B cell (primary cell): ENCODE data around the gene CDR2L.

ENCODE experiments used
- CTCF ChIP-seq: fragments of 200-600 bp; IDR thresholded peaks from one replicate; pipeline ENCODE4 v1.8.0; 2022; ENCODE audit warnings: antibody characterized with exemption, mild to moderate bottlenecking
- EZH2 ChIP-seq: IDR thresholded peaks from 2 replicates; pipeline ENCODE4 v1.6.1; 2012; ENCODE audit warnings: borderline replicate concordance, low read depth, mild to moderate bottlenecking, moderate library complexity, low read length; ENCODE audit not compliant: insufficient read depth, poor library complexity, severe bottlenecking

GRCh38 chr17:75005291-75005690, 17.9 kb downstream of the CDR2L start:
- TF ChIP-seq CTCF (no peak), EZH2 (no peak)
